HG03066 (cell line): ENCODE measurements around the gene SAMD1.

Source experiments
- ATAC-seq: cut with Tn5 transposase; IDR thresholded peaks from one replicate; pipeline ENCODE4 v1.9.1; 2021; ENCODE audit warnings: low read depth; ENCODE audit not compliant: unreplicated experiment

The SAMD1 gene

DNA sequence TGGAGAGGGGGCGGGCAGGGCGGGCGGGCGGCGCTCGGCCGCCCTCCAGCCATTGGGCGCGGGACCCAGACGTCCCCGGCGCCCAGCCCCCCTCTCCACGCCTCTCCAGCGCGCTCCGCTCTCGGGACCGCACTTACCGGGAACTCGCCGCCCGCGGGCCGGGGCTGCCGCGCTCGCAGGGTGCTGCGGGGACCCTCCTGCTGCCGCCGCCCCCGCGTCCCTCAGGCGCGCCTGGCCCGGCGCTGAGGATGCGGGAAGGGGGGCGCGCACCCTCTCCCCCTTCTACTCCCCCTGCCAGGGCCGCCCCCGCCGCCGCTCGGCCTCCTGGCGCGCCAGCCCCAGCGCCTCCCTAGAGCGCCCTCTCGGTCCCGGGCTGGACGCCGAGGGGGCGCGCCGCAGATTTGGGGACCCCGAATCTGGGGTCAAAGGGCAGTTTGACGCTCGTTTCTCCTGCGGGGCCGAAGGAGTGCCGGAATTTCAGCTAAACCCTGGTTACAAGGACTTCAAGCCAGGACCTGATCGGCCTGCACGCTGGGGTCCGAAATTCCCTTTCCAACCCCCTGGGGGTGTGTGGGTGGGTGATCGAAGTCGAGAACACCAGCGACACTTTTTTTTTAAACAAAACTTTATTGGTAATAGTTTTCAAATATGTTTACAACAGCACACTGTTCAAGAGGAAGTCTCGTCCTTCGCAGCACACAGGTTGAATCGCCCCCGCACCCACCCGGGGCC lies 696 bp upstream of the SAMD1 start:
- peak; percentile 49 for ATAC-seq

DNA sequence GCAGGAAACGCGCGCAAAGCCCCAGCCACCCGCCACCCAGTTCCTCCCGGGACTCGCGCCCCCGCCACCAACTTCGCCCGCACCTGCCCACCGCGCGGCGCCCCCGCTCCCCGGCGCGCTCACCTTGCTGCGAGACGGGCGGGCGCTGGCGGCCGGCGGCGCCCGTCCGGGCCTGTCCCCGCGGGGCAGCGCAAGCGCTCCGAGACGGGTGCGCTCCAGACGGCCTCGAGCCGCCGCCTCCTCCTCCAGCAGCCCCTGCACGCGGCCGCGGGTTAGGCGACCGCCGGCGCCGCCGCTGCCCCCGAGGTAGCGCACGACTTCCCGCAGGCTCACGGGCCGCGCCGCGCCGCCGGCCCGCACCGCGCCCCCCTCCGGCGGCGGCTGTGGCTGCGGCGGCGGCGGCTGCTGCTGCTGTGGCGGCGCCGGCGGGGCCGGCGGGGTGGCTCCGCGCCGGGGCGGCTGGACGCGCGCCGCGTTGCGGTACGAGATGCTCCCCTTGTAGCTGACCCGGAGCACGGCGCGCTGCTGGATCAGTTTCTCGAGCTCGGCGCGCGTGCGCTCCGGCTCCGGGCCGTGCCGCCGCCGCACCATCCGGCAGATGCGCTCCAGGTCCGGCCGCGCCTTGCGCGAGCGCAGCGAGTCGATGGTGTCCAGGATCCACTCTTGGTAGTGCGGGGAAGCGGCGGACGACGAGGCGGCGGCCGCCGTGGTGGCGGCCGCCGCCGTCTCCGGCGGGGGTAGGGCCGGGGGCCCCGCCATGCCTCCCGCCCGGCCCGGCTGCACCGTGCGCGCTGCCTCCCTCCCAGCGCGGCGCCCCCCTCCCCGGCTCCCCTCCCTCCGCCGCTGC lies 666 bp downstream of the SAMD1 start:
- no peak for ATAC-seq

DNA sequence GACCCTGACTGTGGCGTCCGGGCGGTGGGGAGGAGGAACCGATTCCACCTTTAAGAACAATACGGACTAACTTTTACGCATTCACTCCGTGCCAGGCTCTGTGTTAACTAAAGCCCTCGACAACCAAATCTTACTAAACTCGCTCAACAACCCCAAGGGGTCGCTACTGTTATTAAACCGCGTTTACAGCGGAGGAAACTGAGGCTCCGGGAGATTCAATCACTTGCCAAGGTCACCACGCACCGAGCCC lies 1.2 kb downstream of the SAMD1 start:
- no peak for ATAC-seq

DNA sequence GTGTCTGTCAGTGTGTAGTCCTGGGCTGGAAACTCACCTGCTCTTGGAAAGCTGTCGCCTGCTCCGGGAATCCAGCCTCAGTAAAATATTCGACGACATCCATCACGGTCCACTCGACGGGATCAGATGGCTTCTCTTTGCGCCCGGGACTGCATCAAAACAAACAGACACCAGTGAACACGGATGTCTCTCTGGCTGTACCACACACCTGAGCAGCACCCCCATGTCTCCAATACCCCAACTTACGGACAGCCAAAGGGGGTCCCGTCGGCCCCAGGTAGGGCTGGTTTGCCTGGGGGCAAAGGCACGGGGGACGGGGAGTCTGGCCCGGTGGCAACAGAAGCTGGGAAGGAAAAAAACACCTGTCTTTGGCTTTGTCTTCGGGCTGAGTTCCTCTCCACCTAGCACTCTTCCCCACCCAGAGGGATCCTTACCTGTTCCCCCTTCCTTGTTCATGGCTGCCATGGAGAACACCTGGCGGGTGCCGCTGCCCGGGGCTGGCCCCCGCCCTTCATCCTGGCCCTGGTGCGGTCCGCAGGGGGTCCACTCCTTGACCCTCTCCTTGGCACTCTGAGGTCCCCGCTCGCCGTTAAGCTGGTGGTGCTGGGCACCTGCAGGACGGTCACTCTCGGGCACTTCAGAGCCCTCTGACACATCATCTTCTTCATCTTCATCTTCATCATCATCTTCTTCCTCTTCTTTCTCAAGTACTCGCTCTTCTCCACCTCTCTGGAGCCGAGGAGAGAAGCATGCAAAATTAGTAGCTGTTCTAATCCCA lies 1.7 kb downstream of the SAMD1 start:
- no peak for ATAC-seq

DNA sequence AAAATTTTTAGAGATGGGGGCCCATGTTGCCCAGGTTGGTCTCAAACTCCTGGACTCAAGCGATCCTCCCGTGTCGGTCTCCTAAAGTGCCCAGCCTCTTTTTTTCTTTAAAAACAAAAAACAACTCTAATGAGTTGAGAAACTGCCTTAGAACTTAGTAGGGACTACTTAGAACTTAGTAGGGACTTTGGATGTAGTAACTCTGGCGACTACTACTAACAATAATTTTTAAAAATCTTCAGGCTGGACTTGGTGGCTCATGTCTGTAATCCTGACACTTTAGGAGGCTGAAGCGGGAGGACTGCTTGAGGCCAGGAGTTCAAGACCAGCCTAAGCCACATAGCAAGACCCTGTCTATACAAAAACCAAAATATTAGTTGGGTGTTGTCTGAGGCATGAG lies 4.5 kb downstream of the SAMD1 start:
- ATAC-seq = no peak

DNA sequence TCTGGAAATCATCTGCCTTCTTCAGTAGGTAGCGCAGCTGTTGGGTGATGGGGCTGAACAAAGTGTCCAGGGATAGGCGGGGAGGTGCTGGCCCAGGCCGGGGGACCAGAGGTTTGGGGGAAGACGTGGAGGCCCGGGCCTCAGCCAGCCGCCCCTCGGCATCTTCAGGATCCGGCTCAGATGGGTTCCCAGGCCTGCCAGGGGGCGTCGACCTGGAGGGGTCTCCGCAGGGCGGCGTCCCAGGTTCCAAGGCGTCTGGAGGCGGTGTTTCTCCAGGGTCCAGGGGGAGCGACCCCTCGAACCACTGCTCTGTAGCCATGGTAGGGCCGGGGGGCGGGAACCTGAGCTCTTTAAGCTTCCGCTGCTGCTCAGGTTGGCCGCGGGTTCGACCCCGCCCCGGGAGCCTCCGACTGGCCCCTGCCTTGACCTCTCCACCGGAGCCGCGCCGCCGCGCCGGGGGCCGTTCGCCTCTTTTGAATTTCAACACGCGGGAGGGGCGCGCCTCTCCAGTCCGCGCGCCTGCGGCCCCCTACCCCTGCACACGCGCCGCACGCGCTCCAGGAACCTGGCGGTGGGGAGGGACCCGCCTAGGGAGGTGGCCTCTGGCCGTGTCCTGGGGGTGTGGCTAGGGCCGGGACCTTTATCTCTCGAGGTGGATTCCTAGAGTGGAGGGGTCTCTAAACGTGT lies 5.1 kb downstream of the SAMD1 start, which contains the start of gene C19orf67:
TSS of gene C19orf67 (minus strand) at position 475 of the 687 bp plus-strand sequence. CDS start at position 319, 156 bp downstream.
- no peak for ATAC-seq

DNA sequence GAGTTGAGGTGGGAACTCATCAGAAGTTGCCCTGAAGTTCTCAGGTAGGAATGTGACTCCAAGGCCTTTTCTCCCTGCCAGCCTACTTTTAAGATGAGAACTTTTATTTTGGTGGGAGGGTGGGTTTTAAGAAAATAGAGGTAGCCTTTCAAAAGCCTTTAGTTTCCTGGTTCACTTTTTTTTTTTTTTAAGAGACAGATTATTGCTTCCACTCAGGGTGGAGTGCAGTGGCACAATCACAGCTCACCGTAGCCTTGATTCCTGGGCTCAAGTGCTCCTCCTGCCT lies 7.9 kb downstream of the SAMD1 start:
- ATAC-seq = no peak

DNA sequence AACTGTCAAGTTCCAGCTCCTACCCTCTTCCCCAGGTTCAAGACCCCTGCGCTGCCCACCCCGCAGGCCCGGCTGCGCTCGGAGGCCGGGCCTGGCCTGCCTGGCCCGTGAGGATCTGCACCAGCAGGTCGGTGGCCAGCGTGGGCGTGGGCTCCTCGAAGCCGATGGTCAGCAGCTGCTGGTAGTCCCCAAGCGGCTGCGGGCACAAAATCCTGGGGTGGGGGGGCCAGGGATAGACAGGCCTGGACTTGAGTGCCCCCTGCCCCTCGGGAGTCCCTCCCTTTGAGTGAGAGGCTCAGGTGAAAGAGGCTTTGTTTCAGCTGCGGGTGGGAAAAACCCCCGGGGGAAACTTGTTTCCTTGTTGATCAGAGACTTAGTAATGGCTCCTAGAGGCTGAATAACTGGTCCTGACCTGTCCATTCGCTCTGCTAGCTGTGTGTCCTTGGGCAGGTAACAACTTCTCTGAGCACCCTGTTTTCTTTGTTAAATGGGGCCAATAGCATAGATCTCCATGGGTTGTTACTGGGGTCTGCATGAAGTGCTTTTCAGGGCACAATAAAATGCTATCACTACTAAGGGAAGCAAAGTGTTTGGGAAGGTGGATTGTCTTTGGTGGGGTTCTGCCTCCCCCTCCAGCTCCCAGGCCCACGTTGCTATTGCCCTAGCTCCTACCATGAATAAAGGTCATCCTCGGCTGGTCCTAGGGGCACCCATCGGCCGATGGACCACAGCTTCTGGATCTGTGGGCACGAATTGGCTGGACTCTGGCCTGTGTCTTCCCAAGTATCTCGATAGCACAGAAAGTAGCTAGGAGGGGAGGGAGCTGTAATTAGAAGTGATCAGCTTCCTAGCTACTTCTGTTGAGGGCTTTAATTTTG lies 8.5 kb downstream of the SAMD1 start:
- peak; percentile 32 for ATAC-seq

DNA sequence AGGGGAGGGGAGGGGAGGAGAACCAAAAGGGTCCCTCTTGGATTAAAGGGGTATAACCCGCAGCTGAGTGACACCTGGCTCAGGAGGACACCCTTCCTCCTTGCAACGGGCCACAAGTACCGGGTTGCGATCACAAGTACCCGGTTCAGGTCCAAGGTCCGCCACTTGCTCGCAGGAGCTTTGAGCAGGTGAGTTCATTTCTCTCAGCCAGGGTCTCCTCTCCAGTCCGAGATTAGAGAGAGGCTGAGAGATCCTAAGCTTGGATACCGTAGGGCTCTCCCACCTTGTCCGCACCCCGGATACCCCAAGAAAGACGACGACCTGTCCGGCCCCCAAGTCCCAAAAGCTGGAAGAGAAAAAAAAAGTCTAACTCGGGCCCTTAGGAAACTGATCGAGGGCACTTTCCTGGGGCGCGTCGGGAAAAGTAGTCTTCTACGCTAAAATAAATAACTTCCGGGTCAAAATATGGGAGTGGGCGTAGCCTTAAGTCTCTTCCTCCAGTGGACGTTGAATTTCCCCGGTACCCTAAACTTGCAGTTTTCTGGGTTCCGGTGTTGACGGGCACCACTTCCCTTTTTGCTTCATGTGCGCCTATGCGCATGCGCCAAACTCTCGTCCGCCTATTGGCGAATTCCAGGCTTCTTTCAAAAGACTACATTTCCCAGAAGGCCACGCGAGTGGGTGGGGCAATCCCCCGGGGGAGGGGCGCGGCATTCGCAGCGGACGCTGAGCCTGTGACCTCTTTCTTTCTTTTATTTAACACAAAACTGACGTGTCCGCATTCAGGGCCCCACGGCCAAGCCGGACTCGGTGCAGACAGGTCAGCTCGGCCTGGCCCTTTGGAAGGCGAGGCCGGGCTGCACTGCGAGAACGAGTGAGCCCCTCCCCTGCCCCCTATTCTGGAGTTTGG lies 9.4 kb downstream of the SAMD1 start:
- peak; percentile 82 for ATAC-seq

DNA sequence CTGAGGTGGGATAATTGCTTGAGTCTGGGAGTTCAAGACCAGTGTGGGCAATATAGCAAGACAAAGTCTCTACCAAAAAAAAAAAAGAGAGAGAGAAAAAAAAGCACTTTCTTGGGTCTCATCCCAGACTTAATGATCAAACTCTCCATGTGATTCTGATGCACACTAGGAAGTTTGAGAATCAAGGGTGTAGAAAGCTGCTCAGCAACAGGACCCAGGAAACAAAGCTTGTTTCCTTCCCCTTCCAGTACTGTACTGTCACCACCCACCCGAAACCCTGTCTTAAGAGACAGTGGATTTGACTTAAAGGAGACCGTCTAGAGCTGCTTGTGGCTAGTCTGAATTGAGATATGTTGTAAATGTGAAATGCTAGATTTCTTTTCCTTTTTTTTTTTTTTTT lies 12.1 kb downstream of the SAMD1 start:
- ATAC-seq = no peak

DNA sequence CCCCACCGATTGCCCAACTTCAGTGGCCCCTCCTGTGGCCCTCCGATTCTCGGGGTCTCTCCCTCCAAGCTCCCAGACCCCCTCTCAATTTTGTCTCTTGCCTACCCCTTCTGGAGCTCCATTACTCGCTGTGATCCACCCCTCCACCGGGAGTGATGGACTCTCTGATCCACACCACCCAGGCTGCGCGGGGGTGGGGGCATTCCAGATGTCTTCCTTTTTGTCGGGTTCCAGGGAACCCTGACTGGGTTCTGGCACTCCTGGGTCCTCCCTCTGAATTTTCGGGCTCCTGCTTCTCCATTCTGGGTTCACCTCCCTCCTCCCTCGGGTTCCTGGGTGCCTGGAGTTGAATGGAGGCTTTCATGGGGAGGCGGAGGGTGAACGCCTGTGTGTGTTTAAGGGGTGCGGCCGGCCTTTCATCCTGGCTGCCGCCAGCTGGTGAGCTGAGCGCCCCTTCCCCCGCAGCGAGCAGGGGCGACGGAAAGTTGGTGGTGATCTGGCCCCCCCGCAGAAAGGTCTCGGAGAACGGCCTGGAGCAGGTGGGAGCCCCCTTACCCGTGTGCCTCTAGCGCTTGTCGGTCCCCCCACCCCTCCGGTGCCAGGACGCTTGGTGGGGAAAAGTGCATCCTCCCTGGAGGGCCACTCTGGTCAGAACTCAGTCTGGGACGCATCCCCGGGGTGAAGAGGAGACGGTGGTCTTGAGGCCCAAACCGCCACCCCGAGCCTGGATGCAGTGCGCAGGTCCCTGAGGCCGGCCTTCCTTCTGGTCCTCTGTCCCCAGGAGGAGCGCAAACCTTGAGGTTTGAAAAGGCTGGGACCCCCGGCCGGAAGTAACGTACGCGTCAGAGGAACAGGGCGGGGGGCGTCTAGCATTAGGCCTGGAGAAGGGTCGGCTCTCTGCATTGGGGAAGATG lies 16.4 kb downstream of the SAMD1 start:
- ATAC-seq = peak; percentile 8

DNA sequence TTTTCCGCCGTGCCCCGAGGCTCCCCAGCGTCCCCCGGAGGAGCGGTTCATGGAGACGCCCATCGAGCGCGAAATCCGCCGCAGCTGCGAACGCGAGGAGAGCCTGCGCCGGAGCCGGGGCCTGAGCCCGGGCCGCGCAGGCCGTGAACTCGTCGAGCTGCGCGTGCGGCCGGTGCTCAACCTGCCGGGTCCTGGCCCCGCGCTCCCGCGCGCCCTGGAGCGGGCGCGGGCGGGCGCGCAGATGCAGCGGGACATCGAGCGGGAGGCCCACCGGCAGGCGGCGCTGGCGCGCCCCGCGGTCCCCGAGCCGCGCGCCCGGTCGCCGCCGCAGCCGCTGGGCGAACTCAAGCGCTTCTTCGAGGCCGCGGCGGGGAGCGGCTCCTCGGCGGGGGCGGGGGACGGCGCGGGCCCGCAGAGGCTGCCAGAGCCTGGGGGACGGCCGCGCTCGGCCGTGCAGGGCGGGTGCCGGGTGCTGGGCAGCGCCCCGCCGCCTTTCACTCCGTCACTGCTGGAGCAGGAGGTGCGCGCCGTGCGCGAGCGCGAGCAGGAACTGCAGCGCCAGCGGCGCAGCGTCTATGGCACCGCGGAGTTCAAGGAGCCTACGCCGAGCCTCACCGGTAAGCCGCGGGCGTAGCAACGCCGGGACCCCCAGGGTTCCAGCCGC lies 17.2 kb downstream of the SAMD1 start:
- peak; percentile 47 for ATAC-seq

DNA sequence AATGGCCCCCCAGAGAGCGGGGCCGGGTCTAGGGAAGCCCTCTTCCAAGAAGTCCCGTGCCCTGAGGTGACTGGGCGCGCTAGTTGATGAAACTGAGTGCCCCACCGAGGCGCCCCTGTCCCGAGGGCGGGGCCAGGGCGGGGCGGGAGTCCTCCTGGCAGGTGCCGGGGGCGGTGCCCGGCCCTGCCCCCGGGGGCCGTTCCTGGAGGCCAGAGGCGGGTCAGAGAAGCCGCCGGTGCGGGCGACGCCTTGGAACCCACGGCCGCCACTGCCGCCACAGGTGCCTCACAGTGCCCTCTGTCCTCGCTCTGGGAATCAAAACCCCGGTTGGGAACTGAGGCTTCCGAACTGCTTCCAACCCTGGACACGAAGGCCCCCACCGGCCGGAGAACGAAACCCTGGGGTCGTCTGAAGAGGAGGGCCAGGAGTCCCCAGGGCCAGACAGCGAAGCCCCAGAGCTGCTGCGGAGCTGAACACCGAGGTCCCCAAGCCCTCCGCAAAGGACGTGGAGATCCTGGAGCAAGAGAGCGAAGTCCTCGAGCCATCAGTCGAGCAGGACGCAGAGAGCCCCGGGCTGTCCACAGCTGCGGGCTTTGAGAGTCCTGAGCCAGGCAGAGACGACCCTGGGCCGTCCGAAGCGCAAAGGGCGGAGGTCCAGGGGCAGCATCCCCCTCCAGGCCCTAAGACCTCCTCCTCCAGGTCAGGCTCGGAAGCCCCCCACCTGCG lies 17.9 kb downstream of the SAMD1 start, which contains the start of gene MISP3:
TSS of gene MISP3 (plus strand) at position 252 of the 726 bp plus-strand sequence. CDS start 524 bp downstream, outside the sequence.
- ATAC-seq = no peak

DNA sequence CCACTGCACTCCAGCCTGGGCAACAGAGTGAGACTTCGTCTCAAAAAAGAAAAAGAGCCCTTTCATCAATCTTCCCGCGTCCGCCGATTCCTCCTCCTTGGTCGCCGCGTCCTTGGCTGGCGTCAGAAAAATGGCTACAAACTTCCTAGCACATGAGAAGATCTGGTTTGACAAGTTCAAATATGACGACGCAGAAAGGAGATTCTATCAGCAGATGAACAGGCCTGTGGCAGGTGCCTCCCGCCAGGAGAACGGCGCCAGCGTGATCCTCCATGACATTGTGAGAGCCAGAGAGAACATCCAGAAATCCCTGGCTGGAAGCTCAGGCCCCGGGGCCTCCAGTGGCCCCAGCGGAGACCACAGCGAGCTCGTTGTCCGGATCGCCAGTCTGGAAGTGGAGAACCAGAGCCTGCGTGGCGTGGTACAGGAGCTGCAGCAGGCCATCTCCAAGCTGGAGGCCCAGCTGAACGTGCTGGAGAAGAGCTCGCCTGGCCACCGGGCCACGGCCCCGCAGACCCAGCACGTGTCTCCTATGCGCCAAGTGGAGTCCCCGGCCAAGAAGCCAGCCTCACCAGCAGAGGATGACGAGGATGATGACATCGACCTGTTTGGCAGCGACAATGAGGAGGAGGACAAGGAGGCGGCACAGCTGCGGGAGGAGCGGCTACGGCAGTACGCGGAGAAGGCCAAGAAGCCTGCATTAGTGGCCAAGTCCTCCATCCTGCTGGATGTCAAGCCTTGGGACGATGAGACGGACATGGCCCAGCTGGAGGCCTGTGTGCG lies 20.1 kb downstream of the SAMD1 start:
- no peak for ATAC-seq

DNA sequence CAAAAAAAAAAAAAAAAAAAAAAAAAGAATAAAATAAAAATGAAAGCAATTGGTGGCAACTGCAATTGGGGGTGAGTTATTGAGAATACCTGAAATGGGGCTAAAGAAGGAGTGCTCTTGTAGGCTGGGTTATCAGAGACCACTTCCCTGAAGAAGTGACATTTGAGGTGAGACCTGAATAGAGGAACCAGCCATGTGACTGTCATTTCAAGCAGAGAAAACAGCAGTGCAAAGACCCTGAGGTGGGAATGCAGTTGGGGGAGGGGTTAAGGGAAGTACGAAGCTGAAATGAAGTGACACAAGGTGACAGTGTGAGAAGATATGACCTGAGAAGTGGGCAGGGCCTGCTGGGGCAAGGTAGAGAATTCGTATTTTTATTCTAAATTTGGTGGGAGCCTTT lies 24.4 kb downstream of the SAMD1 start:
- no peak for ATAC-seq

DNA sequence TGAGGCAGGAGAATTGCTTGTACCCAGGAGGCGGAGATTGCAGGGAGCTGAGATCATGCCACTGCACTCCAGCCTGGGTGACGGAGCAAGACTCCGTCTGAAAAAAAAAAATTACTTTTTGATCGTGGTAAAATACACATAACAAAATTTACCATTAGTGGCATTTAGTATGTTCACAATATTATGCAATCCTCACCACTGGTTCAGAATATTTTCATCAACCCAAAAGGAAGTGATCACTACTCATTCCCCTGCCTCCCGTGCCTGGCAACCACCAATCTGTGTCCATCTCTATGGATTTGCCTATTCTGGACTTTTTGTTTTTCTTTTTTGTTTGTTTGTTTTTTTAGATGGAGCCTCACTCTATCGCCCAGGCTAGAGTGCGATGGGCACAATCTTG lies 27.4 kb downstream of the SAMD1 start:
- no peak for ATAC-seq
